ENCODE measurements around the gene SYNE2.
"Not testable (repeated sequence)": the region's sequence is repeated elsewhere in the genome, so short reads cannot be mapped to it uniquely, and the experiment has no call there.

The SYNE2 gene

DNA sequence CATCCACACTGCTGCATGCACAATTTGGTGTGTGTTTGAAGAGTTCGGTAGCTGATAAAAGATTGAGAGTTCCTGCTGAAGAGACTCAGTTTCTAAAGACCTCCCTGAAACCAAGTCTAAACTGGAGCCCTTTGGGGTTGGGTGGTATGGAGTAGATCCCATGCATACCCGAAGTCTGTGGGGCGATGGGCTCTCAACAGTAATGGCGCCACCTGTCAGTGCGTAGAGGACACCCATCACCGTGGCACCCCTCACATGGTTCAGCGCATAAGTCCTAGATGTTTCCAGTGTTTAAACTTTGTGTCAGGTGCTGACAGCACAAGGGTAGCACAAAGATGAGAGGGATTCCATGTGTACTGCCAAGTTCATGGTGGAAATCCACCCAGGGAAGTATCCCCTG is 355.5 kb downstream of the SYNE2 start:
- no peak for TF ChIP-seq FOXP2 (optimal IDR thresholded peaks at IDR 0.05; ENCODE audit: control extremely low read depth, extremely low read length, insufficient read depth)
- no peak for TF ChIP-seq EZH2 (IDR thresholded peaks at IDR 0.05)
- TF ChIP-seq POLR2AphosphoS5 (IDR thresholded peaks at IDR 0.05; ENCODE audit: borderline replicate concordance, low read depth, low read length), result no peak
- Histone ChIP-seq H3K9ac (ENCODE audit: insufficient read length) (no peak overlapping the region), H3K36me3 (ENCODE audit: insufficient read depth, low read length) (peaks cover 29% of the 10 kb centered on the region; the same call in 1 of the 2 replicates), H3K9me3 (ENCODE audit: low read depth, low read length) (no peaks in the 10 kb centered on the region), H3K4me3 (no peak overlapping the region), H3K27ac (no peak overlapping the region)
- DNase-seq (ENCODE audit: low read depth, low spot score), result no peak

DNA sequence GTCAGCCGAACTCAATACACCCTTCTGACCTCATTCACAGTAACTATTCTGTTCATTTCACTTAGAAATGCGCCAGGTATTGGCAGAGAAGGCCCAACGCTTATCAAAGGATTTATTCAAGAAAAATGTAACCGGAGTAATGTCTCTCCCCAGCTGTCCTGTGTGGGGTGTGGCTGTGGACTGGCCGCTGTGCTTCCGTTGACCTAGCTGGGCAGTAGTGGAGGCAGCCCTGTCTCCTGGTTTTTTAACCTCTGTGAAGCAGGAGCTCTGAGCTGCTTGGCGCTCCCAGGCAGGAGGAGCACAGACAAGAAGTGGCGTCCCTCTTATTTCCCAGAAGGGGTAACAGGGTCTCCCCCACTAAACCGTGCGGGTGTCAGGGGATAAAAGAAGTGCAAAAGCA is 356.2 kb downstream of the SYNE2 start:
- TF ChIP-seq FOXP2 (optimal IDR thresholded peaks at IDR 0.05; ENCODE audit: control extremely low read depth, extremely low read length, insufficient read depth) (no peak), POLR2AphosphoS5 (IDR thresholded peaks at IDR 0.05; ENCODE audit: borderline replicate concordance, low read depth, low read length) (no peak), EZH2 (IDR thresholded peaks at IDR 0.05) (no peak)
- Histone ChIP-seq H3K36me3 (ENCODE audit: insufficient read depth, low read length) (peaks cover 36% of the 10 kb centered on the region), H3K9ac (ENCODE audit: insufficient read length) (no peak overlapping the region), H3K27ac (no peak overlapping the region), H3K4me3 (no peak overlapping the region), H3K9me3 (ENCODE audit: low read depth, low read length) (no peaks in the 10 kb centered on the region)
- no peak for DNase-seq (ENCODE audit: low read depth, low spot score)

DNA sequence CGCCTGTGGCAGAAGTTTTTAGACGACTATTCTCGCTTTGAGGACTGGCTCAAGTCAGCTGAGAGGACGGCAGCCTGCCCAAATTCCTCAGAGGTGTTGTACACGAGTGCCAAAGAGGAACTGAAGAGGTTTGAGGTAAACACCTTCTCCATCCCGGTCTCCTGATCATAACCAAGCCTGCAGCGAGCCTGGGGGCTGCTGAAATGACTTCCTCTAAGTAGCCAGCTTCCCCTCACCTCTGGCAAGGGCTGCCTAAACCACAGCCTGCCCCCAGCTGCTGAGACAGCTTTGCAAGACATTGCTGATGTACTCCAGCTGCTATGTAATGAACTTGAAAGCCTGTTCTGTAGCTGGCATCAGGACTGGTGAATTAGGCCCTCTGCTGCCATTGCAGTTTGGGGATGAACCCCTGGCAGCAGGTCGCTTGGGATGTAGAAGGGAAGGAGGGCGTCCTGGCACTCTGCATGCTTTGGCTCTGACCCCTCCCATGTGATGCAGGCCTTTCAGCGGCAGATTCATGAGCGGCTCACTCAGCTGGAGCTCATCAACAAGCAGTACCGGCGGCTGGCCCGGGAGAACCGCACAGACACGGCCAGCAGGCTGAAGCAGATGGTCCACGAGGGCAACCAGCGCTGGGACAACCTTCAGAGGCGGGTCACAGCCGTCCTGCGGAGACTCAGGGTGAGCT is 356.8 kb downstream of the SYNE2 start:
- DNase-seq (ENCODE audit: low read depth, low spot score), result no peak
- TF ChIP-seq POLR2AphosphoS5 (IDR thresholded peaks at IDR 0.05; ENCODE audit: borderline replicate concordance, low read depth, low read length), result no peak
- no peak for TF ChIP-seq EZH2 (IDR thresholded peaks at IDR 0.05)
- no peak for TF ChIP-seq FOXP2 (optimal IDR thresholded peaks at IDR 0.05; ENCODE audit: control extremely low read depth, extremely low read length, insufficient read depth)
- H3K27ac ChIP-seq, result no peak overlapping the region
- H3K9ac ChIP-seq (ENCODE audit: insufficient read length), result no peak overlapping the region
- H3K36me3 ChIP-seq (ENCODE audit: insufficient read depth, low read length), result peaks cover 42% of the 10 kb centered on the region
- H3K4me3 ChIP-seq, result no peak overlapping the region
- no peaks in the 10 kb centered on the region for H3K9me3 ChIP-seq (ENCODE audit: low read depth, low read length)

GRCh38 chr14:64210216-64210615 is 357.4 kb downstream of the SYNE2 start:
- TF ChIP-seq FOXP2 (optimal IDR thresholded peaks at IDR 0.05; ENCODE audit: control extremely low read depth, extremely low read length, insufficient read depth), result no peak
- no peak for TF ChIP-seq EZH2 (IDR thresholded peaks at IDR 0.05)
- TF ChIP-seq POLR2AphosphoS5 (IDR thresholded peaks at IDR 0.05; ENCODE audit: borderline replicate concordance, low read depth, low read length), result no peak
- Histone ChIP-seq H3K9me3 (ENCODE audit: low read depth, low read length) (no peaks in the 10 kb centered on the region), H3K27ac (no peak overlapping the region), H3K4me3 (no peak overlapping the region), H3K9ac (ENCODE audit: insufficient read length) (no peak overlapping the region), H3K36me3 (ENCODE audit: insufficient read depth, low read length) (peaks cover 47% of the 10 kb centered on the region)
- DNase-seq (ENCODE audit: low read depth, low spot score), result no peak

- DNase-seq (ENCODE audit: low read depth, low spot score); H3K9me3 ChIP-seq (ENCODE audit: low read depth, low read length); H3K27ac ChIP-seq; H3K4me3 ChIP-seq; H3K9ac ChIP-seq (ENCODE audit: insufficient read length): not testable (repeated sequence)
- peaks cover 54% of the 10 kb centered on the region for H3K36me3 ChIP-seq (ENCODE audit: insufficient read depth, low read length)
Measured at GRCh38 chr14:64210912-64211311, 358.1 kb downstream of the SYNE2 start.

DNA sequence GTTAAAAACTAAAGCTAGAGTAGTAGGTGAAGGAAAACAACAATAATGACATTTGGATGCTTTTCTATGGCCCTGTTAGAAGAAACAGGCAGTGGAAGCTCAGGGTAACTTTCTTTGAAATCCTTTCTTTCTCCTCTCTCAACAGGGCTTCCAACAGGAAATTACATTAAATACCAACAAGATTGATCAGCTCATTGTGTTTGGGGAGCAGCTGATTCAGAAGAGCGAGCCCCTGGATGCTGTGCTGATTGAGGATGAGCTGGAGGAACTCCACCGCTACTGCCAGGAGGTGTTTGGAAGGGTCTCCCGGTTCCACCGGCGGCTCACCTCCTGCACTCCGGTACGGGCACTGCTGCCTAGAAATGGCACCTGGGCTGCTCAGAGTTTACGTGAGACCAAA is 359.9 kb downstream of the SYNE2 start:
- Histone ChIP-seq H3K9ac (ENCODE audit: insufficient read length) (no peak overlapping the region), H3K27ac (no peak overlapping the region), H3K9me3 (ENCODE audit: low read depth, low read length) (no peaks in the 10 kb centered on the region), H3K4me3 (no peak overlapping the region), H3K36me3 (ENCODE audit: insufficient read depth, low read length) (peaks cover 64% of the 10 kb centered on the region)
- DNase-seq (ENCODE audit: low read depth, low spot score), result no peak
- no peak for TF ChIP-seq EZH2 (IDR thresholded peaks at IDR 0.05)
- no peak for TF ChIP-seq FOXP2 (optimal IDR thresholded peaks at IDR 0.05; ENCODE audit: control extremely low read depth, extremely low read length, insufficient read depth)
- TF ChIP-seq POLR2AphosphoS5 (IDR thresholded peaks at IDR 0.05; ENCODE audit: borderline replicate concordance, low read depth, low read length), result no peak

DNA sequence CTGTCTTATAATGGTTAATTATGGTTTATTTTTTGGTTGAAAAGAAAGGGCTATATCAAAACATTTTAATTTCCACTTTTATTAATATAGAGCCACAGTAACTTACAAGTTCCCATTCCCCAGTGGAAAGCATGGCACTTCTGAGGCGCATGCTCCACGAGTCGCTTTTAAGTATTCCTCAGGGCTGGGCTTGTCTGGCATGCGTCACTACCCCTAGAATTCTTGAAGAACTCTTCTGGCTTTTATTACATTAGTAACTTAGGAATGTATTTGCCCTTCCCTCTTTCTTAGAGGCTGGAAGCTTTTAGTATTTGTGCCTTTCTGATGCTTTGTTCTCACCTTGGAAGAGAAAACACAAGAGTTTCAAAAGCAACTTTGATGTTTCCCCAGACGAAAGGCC is 360.3 kb downstream of the SYNE2 start:
- H3K36me3 ChIP-seq (ENCODE audit: insufficient read depth, low read length), result peaks cover 62% of the 10 kb centered on the region
- no peak overlapping the region for H3K27ac ChIP-seq
- no peak overlapping the region for H3K9ac ChIP-seq (ENCODE audit: insufficient read length)
- no peaks in the 10 kb centered on the region for H3K9me3 ChIP-seq (ENCODE audit: low read depth, low read length)
- DNase-seq (ENCODE audit: low read depth, low spot score), result no peak
- H3K4me3 ChIP-seq, result no peak overlapping the region
- TF ChIP-seq FOXP2 (optimal IDR thresholded peaks at IDR 0.05; ENCODE audit: control extremely low read depth, extremely low read length, insufficient read depth) (no peak), POLR2AphosphoS5 (IDR thresholded peaks at IDR 0.05; ENCODE audit: borderline replicate concordance, low read depth, low read length) (no peak), EZH2 (IDR thresholded peaks at IDR 0.05) (no peak)

DNA sequence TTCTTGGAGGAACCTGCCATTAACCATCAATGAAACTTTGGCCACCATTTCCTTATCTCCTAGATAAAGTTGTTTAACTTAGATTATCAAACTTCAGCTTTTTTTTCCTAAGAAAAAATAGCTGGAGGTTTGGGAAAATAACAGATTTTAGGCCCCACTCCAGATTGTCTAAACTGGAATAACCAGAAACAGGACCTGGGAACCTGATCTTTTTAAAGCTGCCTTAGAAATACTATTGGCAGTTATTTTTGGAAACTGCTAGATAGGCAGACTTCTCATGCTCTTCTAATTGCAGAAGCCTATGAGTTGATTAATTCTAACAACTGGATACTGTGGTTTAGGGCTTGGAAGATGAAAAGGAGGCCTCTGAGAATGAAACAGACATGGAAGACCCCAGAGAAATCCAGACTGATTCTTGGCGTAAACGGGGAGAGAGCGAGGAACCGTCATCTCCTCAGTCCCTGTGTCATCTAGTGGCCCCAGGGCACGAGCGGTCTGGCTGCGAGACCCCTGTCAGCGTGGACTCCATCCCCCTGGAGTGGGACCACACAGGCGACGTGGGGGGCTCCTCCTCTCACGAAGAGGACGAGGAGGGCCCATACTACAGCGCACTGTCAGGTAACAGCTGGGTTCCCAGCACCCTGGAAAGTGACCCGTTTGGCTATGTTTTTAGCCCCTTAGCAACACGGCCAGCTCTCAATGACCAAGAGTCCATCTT is 361.2 kb downstream of the SYNE2 start:
- Histone ChIP-seq H3K27ac (no peak overlapping the region), H3K4me3 (no peak overlapping the region), H3K9ac (ENCODE audit: insufficient read length) (no peak overlapping the region), H3K9me3 (ENCODE audit: low read depth, low read length) (no peaks in the 10 kb centered on the region), H3K36me3 (ENCODE audit: insufficient read depth, low read length) (peaks cover 58% of the 10 kb centered on the region)
- TF ChIP-seq POLR2AphosphoS5 (IDR thresholded peaks at IDR 0.05; ENCODE audit: borderline replicate concordance, low read depth, low read length), result no peak
- TF ChIP-seq EZH2 (IDR thresholded peaks at IDR 0.05), result no peak
- no peak for DNase-seq (ENCODE audit: low read depth, low spot score)

- Histone ChIP-seq H3K27ac (no peak overlapping the region), H3K9ac (ENCODE audit: insufficient read length) (no peak overlapping the region), H3K36me3 (ENCODE audit: insufficient read depth, low read length) (peaks cover 56% of the 10 kb centered on the region), H3K4me3 (no peak overlapping the region), H3K9me3 (ENCODE audit: low read depth, low read length) (no peaks in the 10 kb centered on the region)
- DNase-seq (ENCODE audit: low read depth, low spot score), result no peak
- TF ChIP-seq POLR2AphosphoS5 (IDR thresholded peaks at IDR 0.05; ENCODE audit: borderline replicate concordance, low read depth, low read length), result no peak
- TF ChIP-seq EZH2 (IDR thresholded peaks at IDR 0.05), result no peak
- no peak for TF ChIP-seq FOXP2 (optimal IDR thresholded peaks at IDR 0.05; ENCODE audit: control extremely low read depth, extremely low read length, insufficient read depth)
Measured at GRCh38 chr14:64215274-64215673, 362.5 kb downstream of the SYNE2 start.
